GM15510 (cell line): ENCODE results near the gene PADI2.
A peak's percentile ranks its signal among the peaks of the same experiment; 100 is the strongest.

Experiments
- POLR2A ChIP-seq: IDR thresholded peaks from 3 replicates; pipeline ENCODE4 v1.6.1; 2011; ENCODE audit warnings: borderline replicate concordance; ENCODE audit not compliant: insufficient read length; ENCODE audit errors: extremely low read depth

PADI2 gene

DNA sequence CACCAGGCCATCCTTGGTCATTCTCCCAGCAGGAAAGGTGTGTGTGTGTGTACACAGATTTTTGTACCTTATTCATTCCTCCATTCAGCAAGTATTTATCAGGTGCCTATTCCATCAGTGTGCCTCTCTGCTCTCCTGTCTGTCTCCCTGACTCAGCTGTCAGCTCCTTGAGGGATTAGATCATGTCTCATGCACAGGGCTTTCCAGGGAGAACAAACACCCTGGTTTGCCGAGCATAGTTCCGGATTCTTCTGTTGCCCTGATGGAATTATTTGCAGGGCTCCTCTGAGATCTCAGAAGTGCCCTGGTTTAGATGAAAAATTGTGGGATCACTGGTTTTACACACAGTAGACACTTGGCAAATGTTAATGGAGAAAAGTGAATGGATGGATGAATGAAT, 57.4 kb downstream of the PADI2 start:
- no peak for TF ChIP-seq POLR2A

DNA sequence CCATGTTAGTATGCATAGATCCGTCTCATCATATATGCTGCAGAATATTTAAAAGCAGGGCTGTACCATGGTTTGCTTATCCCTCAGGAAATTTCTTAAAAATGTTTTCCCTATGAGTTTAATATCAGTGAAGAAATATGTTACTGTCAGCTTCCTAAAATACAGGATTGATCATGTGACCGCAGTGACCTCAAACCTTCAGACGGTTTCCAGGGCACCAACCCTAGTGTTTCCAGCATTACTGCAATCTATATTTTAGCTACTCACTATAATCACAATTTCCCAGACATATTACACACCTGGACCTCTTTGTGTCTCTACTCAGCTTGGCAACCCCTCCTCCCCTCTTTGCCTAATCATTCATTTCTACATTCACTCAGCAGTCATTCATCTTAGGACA, 57.8 kb downstream of the PADI2 start:
- no peak for TF ChIP-seq POLR2A

DNA sequence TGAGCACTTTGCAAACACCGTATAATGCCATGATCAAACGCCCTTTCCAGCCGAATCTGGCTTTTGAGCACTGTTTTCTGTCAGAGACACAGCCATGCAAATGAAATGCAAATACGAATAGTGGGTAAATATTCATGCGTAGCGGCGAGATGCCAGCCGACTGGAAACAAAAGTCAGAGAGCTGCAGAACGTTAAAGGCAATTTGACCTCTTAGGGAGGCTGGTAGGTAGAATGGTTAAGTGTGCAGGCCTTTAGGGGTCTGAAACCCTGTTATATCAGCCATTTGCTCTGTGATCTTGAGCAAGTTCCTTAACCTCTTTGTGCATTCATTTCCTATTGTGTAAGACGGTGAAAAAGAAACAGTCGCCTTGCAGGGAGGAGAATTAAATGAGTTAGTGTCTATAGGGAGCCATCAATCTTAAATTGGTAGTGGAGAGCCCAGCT, 58.9 kb downstream of the PADI2 start:
- TF ChIP-seq POLR2A = no peak

DNA sequence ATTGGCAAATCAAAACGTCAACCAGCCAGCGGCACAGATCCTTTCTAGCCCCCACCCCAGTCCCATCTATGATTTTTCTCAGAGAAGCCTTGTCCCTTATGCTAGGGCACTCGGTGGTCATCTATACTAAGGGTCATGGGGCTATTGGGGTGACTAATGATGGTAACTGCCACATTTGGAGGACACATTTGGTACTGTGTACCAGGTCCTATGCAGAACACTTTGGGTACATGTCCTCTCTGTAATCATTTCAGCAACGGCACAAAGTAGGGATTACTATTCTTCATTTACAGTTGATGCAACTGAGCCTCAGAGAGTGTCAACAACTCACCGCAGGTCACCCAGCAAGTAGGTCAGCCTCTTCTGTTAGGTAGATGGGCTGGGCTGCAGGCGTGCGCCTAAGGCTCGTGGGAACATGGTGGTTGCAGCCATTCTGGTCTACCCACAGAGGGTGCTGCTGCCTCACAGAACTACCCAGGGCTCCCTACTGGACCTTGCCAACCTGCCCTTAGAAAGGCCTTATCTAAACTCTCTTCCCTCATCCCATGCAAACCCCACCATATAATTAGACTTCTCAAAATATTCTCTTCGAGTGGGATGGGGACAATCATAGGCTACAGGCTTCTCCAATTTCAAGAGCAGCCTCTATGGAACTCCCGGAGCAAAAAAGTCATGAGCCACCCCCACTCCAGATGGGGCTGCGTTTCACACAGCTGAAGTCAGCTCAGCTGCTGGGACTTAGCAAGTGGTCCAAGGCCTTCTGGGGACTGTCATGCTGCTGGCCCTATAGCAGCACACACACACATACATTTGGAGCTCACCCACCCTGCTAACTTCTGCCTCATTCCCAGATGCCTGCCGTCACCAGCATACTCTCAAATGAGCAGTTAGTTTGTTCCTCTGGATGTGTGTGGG, 59.6 kb downstream of the PADI2 start:
- TF ChIP-seq POLR2A = no peak

DNA sequence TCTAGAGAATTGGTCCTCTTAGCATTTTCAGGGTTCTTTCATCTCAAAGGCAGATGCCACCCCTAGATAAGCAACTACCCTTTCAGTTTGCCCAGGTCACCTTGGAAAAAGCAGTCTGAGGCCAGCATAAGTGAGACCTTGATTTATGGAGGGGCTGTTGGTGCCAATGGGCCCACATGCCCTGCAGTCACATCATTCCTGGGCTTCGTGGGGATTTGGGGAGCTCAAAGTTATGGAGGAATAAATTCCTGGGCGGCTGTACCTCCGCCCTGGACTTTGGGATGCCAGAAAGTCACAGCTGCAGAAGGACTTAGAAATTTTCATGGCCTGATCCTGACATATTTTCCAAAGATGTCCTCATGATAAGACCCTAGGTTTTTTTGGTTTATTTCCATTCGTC, 62.7 kb downstream of the PADI2 start:
- no peak for TF ChIP-seq POLR2A

DNA sequence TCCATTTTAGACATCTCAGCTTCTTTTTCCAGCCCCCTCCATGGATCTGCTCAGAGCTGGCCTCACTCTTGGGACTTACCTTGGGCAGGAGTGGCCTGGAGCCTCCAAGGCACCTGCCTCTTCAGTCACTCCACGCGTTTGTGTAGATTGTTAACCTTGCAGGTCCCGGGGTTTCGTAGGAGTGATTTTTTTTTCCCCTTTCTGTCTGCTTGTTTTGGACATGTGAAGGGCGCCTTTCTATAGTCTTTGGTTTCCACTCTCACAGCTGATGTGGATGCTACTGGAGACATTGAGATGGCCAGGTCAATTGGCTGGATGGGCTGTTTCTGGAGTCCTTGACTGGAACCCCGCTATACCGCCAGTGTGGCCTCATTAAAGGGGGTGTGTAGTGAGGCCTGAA, 63.5 kb downstream of the PADI2 start:
- TF ChIP-seq POLR2A = no peak

DNA sequence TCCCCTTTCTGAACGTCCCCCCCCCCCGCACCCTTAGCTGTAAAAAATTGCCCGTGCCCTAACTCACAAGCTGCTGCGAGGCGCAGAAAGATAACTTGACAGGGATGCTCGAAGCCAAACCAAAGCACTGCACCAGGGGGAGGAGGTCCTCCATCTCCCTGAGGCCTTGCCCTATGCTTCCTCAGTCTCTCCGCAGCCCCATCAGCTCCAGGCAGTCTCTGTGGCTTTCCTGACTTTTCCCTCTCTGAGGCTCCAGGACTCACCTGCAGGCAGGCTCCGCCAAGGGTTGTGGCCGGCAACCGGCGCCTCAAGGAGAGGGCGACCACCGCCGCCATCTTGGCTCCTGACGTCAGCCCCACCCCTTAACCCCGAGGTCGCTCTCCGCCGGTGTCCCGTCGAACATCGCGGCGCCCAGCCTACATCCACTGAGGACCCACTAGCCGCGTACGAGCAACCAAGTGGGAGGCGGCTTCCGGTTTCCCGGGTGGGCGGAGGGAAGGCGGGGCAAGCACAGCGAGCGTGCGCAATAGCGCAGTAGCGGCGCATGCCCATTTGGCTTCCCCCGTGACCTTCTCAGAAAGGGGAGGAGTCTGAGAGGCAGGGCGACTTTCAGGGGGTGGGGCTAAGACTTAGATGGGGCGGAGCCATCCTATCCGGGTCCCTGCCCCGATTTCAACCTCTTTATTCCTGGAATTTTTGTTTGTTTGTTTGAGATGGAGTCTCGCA, 65.4 kb downstream of the PADI2 start, which contains the start of gene SDHB:
TSS of gene SDHB (minus strand) at position 348 of the 726 bp plus-strand sequence. CDS start at position 335, 13 bp downstream.
- TF ChIP-seq POLR2A = peak; percentile 74

DNA sequence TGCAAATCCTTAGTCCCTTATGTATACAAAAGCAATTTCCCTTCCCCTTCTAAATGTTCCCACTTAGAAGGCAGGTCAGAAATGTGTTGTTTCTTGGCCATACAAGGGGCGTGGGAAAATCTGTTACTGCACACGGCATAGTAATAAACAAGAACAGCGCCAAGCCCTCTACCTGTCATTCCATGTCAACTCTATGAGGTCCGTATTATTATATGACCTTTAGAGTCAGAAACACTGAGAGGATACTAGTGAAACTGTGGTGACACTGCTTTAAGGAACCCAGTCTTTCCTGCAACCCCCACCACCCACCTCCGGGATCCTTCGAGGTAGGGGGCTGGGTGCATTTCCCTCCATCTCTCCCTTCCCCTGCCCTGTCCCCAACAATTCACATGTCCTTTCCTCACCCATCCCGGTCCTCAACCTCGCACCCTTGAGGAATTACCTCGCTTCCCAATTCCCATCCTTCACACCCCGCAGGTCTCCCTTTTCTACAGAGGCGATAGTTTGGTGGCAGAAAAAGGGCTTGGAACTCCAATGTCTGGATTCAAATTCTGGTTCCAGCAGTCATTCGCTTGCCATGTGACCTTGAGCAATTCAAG, 66.1 kb downstream of the PADI2 start:
- no peak for TF ChIP-seq POLR2A

DNA sequence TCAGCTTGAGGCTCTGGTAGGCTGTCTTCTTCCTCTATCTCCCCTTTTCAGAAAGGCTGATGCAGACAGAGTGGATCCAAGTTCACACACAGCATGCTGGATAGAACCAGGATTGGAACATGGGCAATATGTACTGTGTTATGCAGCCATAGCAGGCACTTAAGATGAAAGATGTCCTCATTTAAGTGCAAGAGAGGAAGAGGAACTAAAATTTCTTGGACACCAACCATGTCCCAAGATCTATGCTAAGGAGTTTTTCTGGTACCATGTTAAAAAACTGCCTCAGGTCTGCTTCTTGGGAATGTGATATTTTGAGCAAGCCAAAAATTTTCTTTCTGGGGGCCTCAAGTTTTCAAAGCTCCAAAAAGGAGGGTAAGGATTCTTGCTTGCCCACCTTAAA, 66.6 kb downstream of the PADI2 start:
- TF ChIP-seq POLR2A = no peak

DNA sequence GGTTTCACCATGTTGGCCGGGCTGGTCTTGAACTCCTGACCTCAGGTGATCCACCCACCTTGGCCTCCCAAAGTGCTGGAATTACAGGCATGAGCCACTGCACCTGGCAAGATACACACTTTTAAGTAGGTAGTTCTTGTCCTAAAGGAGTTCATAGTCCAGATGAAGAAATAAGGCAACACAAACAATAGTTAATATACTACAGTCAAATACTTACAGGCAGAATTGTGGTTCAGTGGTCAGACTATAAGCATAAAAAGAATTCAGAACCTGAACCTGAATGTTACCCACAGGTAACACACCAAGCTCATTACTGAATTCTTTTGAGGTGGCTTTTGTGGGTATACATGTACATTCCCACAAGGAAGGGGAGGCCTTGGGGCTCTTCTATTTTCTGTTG, 67.2 kb downstream of the PADI2 start:
- no peak for TF ChIP-seq POLR2A

DNA sequence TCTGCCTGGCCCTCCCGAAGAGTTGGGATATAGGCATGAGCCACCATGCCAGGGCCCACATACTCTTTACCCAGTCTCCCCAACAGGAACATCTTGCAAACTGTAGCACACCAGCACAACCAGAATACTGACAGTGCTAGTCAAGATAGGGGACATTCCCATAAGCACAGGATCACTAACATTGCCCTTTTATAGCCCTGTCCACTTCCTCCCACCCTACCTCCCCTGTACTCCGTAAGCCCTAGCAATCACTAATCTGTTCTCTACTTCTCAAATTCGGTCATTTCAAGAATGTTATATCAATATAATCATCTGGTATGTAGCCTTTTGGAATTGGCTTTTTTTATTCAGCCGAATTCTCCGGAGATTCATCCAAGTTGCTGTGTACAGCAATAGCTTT, 71.3 kb downstream of the PADI2 start:
- no peak for TF ChIP-seq POLR2A

DNA sequence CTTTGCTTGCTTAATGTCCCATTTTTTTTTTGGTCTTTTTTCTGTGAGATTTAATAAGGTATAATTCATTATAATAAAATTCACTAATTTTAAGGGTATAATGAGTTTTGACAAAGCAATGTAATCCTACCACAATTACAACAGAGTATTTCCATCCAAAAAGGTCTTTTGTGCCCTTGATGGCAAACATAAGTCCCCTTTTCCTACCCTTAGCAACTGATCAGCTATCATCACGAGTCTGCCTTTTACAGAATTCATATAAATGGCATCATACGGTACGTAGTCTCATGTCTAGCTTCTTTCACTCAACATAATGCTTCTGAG, 73.0 kb downstream of the PADI2 start:
- no peak for TF ChIP-seq POLR2A

DNA sequence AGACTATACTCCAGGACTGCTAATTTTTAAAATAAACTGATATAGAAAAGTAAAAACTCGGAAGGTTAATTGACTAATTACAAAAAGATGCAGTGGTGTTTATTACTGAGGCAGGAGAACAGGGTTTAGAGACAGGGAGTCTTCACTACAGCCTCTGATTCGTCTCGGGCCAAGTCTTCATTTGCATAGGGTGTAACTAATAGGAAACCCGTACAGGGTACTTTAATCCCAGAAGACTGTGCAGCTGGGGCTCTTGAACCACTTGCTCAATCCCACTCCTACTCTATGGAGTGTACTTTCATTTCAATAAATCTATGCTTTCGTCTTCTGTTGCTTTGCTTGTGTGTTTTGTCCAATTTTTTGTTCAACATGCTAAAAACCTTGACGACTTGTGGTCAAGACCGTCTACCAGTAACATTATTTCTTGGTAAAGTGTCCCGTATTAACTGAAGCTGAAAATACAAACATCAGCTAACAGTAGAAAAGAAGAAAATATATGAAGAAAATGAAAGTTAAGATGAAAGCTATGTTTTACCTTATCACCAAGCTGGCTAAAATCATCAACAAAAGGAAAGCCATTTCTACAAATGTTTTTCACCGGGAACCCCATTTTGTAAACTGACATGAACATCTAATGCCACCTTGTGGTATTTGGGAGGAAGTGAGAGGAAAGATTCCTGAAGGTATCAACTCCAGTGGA, 73.5 kb downstream of the PADI2 start:
- TF ChIP-seq POLR2A = no peak

DNA sequence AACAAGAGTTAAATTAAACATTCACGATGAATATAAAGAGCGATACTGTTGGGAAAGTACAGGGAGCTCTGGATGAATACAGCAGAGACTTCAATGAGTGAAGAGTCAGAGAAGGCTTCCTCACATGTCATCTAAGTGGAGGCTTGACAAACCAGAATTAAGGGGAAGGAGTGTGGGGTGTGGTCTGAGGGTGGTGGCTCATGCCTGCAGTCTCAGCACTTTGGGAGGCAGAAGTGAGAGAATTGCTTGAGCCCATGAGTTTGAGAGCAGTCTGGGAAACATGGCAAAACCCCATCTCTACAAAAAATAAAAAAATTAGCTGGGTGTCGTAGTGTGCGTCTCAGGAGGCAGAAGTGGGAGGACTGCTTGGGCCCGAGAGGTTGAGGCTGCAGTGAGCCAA, 74.1 kb downstream of the PADI2 start:
- TF ChIP-seq POLR2A = no peak

DNA sequence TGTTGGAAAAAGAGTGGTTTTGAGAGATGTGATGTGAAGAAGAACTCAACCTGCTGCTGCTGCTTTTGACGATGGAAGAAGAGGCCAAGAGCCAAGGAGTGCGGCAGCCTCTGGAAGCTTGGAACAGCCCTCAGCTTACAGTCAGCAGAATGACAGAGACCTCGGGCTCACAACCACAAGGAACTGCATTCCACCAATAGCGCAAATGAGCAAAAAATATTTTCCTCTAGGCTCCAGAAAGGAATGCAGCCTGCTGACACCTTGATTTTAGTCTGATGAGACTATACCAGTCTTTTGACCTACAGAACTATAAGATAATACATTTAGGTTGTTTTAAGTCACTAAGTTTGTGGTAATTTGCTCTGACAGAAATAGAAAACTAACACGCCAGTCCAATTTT, 75.6 kb downstream of the PADI2 start:
- TF ChIP-seq POLR2A = no peak
